HepG2 (cell line): Measurements from ENCODE around the gene ZACN. TPM values are rescaled to one million over a fixed set of nuclear protein-coding genes. Genes with fewer than 3 reads are reported as not detected.

Experiments used
- ATAC-seq: fragments of 200-7000 bp; cut with Tn5 transposase; 3 replicates; pipeline ENCODE4 v1.9.1; 2020; ENCODE audit warnings: mild to moderate bottlenecking, moderate library complexity
- BruUV-seq: library from RNA; stranded (reverse); fragments of 400-500 nt; replicated peaks from 2 replicates; lab custom pipeline; 2021; lab: Mats Ljungman, UMichigan
- CTCF ChIA-PET: fragments of 300-600 bp; formaldehyde crosslinking; extraction: SDS; loops from one replicate; lab custom pipeline; 2021; ENCODE audit warnings: low total read pairs, inconsistent platforms, low intra/inter-chr PET ratio; lab: Yijun Ruan, JAX
- POLR2A ChIA-PET: fragments of 350-600 bp; sonication (Branson Sonifier 250); formaldehyde crosslinking; loops from one replicate; lab custom pipeline; 2020; ENCODE audit warnings: antibody characterized with exemption, inconsistent platforms; lab: Yijun Ruan, JAX
- DNase-seq: peaks from one replicate; pipeline ENCODE4 v3.0.0-alpha.2; 2015; ENCODE audit warnings: low spot score
- FAIRE-seq: peaks from 3 replicates; lab custom pipeline; 2011; peaks lifted over from hg19 to GRCh38; lab: Jason Lieb, UNC
- H2AFZ ChIP-seq: one replicate; pipeline ENCODE4 v1.6.1; 2011; ENCODE audit warnings: low read length, inconsistent platforms
- H3K27ac ChIP-seq: fragments of 300-600 bp; 3 replicates; pipeline ENCODE4 v1.8.0; 2011; ENCODE audit warnings: mixed run types, mild to moderate bottlenecking, mixed read lengths, low read length, inconsistent platforms; ENCODE audit not compliant: insufficient read depth; ENCODE audit errors: extremely low read length
- H3K27me3 ChIP-seq, 2 experiments: fragments of 200-600 bp in 1 of 2; 2 replicates in 1 of 2; 3 replicates in 1 of 2; pipeline versions ENCODE4 v1.6.0 to v1.8.0; 2011; ENCODE audit warnings: low read length in 2 of 2, mild to moderate bottlenecking in 2 of 2, moderate library complexity in 2 of 2, inconsistent platforms in 1 of 2; ENCODE audit not compliant: insufficient read depth in 2 of 2, control insufficient read depth in 1 of 2
- H3K36me3 ChIP-seq, 2 experiments: fragments of 200-600 bp in 1 of 2; replicated peaks in 1 of 2; 2 replicates in 1 of 2; 3 replicates in 1 of 2; pipeline versions ENCODE4 v1.5.1 to v1.8.0; 2011; ENCODE audit warnings: low read length in 2 of 2, inconsistent platforms in 1 of 2; ENCODE audit not compliant: insufficient read depth in 2 of 2, control insufficient read depth in 1 of 2
- H3K4me1 ChIP-seq: 2 replicates; pipeline ENCODE4 v1.5.1; 2012; ENCODE audit warnings: low read length, inconsistent platforms; ENCODE audit not compliant: insufficient read depth
- H3K4me2 ChIP-seq: 2 replicates; pipeline ENCODE4 v1.6.0; 2011; ENCODE audit warnings: low read depth, low read length, inconsistent platforms
- H3K4me3 ChIP-seq, 3 experiments: fragments of 200-600 bp in 1 of 3; sonication (generic), shearing (Covaris generic) in 1 of 3; replicated peaks in 1 of 3; 2 replicates each; pipeline ENCODE4 v1.5.1; 2011 to 2016; ENCODE audit warnings: low read length in 3 of 3, inconsistent platforms in 2 of 3, low read depth in 2 of 3, mild to moderate bottlenecking in 2 of 3, control low read depth in 1 of 3, mixed read lengths in 1 of 3; ENCODE audit not compliant: insufficient read depth in 1 of 3
- H3K79me2 ChIP-seq: one replicate; pipeline ENCODE4 v1.6.1; 2011; ENCODE audit warnings: low read length, inconsistent platforms; ENCODE audit not compliant: insufficient read depth
- H3K9ac ChIP-seq: 2 replicates; pipeline ENCODE4 v1.6.0; 2011; ENCODE audit warnings: mild to moderate bottlenecking, low read depth, low read length, inconsistent platforms; ENCODE audit not compliant: insufficient read depth
- H3K9me3 ChIP-seq: 2 replicates; pipeline ENCODE4 v1.5.1; 2012; ENCODE audit warnings: mild to moderate bottlenecking, low read length
- H4K20me1 ChIP-seq: 2 replicates; pipeline ENCODE4 v1.6.0; 2011; ENCODE audit warnings: inconsistent platforms, mild to moderate bottlenecking, low read length, moderate library complexity; ENCODE audit not compliant: insufficient read depth
- AKAP8 ChIP-seq: sonication (generic); formaldehyde crosslinking; IDR thresholded peaks from 2 replicates; pipeline ENCODE4 v1.5.1; 2020; ENCODE audit warnings: mild to moderate bottlenecking, missing genetic modification reagents
- GTF3A ChIP-seq: sonication (generic); formaldehyde crosslinking; conservative IDR thresholded peaks from 2 replicates; pipeline ENCODE4 v1.4.0; 2020; ENCODE audit warnings: mild to moderate bottlenecking, missing genetic modification reagents
- HES4 ChIP-seq: sonication (generic); formaldehyde crosslinking; IDR thresholded peaks from 2 replicates; pipeline ENCODE4 v1.9.0; 2021; ENCODE audit warnings: mild to moderate bottlenecking, missing genetic modification reagents, borderline replicate concordance
- HNRNPH1 ChIP-seq: fragments of 200-400 bp; formaldehyde crosslinking; optimal IDR thresholded peaks from 2 replicates; pipeline ENCODE3; 2017; ENCODE audit warnings: mild to moderate bottlenecking, low read depth, low read length
- HOXA7 ChIP-seq: sonication (generic); formaldehyde crosslinking; IDR thresholded peaks from 2 replicates; pipeline ENCODE4 v1.8.1; 2022; ENCODE audit warnings: mild to moderate bottlenecking, missing genetic modification reagents, moderate library complexity
- MAFF ChIP-seq: IDR thresholded peaks from 2 replicates; pipeline ENCODE4 v1.6.1; 2011; ENCODE audit warnings: low read depth, low read length, improper control_type of control experiment
- NCOA1 ChIP-seq: sonication (generic); formaldehyde crosslinking; IDR thresholded peaks from 2 replicates; pipeline ENCODE4 v1.9.0; 2021; ENCODE audit warnings: missing genetic modification reagents
- NONO ChIP-seq, 2 experiments: fragments of 450-650 bp in 1 of 2; sonication (generic) in 1 of 2; formaldehyde crosslinking in 1 of 2; IDR thresholded peaks in 1 of 2; conservative IDR thresholded peaks in 1 of 2; 2 replicates each; pipeline versions ENCODE4 v1.6.1 to v1.8.0; 2017 to 2022; ENCODE audit warnings: mild to moderate bottlenecking in 1 of 2, missing genetic modification reagents in 1 of 2, moderate library complexity in 1 of 2
- PAWR ChIP-seq: sonication (generic); formaldehyde crosslinking; IDR thresholded peaks from 2 replicates; pipeline ENCODE4 v1.4.0; 2020; ENCODE audit warnings: missing genetic modification reagents, mild to moderate bottlenecking, borderline replicate concordance
- PHF20 ChIP-seq: sonication (generic); formaldehyde crosslinking; IDR thresholded peaks from 2 replicates; pipeline ENCODE4 v1.5.0; 2020; ENCODE audit warnings: mild to moderate bottlenecking, missing genetic modification reagents
- PRMT3 ChIP-seq: sonication (generic); formaldehyde crosslinking; IDR thresholded peaks from 2 replicates; pipeline ENCODE4 v1.8.1; 2022; ENCODE audit warnings: low read depth, mild to moderate bottlenecking, moderate library complexity, missing genetic modification reagents, borderline replicate concordance
- ZC3H13 ChIP-seq: sonication (generic); formaldehyde crosslinking; IDR thresholded peaks from 2 replicates; pipeline ENCODE4 v1.8.1; 2023; ENCODE audit warnings: mild to moderate bottlenecking, missing genetic modification reagents, moderate library complexity
- ZC3H4 ChIP-seq: sonication (generic); formaldehyde crosslinking; IDR thresholded peaks from 2 replicates; pipeline ENCODE4 v1.4.0; 2020; ENCODE audit warnings: missing genetic modification reagents, borderline replicate concordance
- ZFP37 ChIP-seq: sonication (generic); formaldehyde crosslinking; IDR thresholded peaks from 2 replicates; pipeline ENCODE4 v1.4.0; 2020; ENCODE audit warnings: missing genetic modification reagents, borderline replicate concordance
- ZNF33B ChIP-seq: sonication (generic); formaldehyde crosslinking; IDR thresholded peaks from 2 replicates; pipeline ENCODE4 v1.5.1; 2020; ENCODE audit warnings: mild to moderate bottlenecking, missing genetic modification reagents
- ZNF530 ChIP-seq: sonication (generic); formaldehyde crosslinking; IDR thresholded peaks from 2 replicates; pipeline ENCODE4 v1.5.0; 2020; ENCODE audit warnings: low read depth, mild to moderate bottlenecking, missing genetic modification reagents
- ZNF780A ChIP-seq: sonication (generic); formaldehyde crosslinking; IDR thresholded peaks from 2 replicates; pipeline ENCODE4 v1.8.0; 2022; ENCODE audit warnings: mild to moderate bottlenecking, missing genetic modification reagents, moderate library complexity
- WGBS: methylation state at CpG from one replicate; pipeline ENCODE4 v1.1.6; 2017; ENCODE audit warnings: low lambda C conversion rate; 5-methylcytosine and 5-hydroxymethylcytosine counted together
- in situ Hi-C: cut with HindIII; loops from 2 replicates; pipeline ENCODE4 v1.10.0; 2017; ENCODE audit warnings: low pct_unique_long_range_greater_than_20kb; ENCODE audit not compliant: extremely low pct_ligation_motif_present
- intact Hi-C: fragments of 100-400 bp; cut with micrococcal nuclease; formaldehyde crosslinking; loops from one replicate; pipeline ENCODE4 v1.10.0; 2022; ENCODE audit not compliant: unreplicated experiment
- polyA plus RNA-seq, 8 experiments: library from polyadenylated mRNA; depleted of rRNA in 3 of 8; stranded (reverse) in 7 of 8; unstranded in 1 of 8; fragments of >200 nt; fragmentation: Illumina TruSeq in 4 of 8; extraction: Trizol in 4 of 8; gene quantifications; 2 replicates each; pipeline versions ENCODE4 v1.2.1 to v1.2.3, GENCODE V29; 2011 to 2016; ENCODE audit warnings: low read depth in 4 of 8, missing spikeins in 1 of 8, mixed read lengths in 1 of 8; ENCODE audit not compliant: insufficient read depth in 1 of 8
- total RNA-seq, 5 experiments: library from RNA; depleted of rRNA; stranded (reverse); fragments of >200 nt; fragmentation: Illumina TruSeq; extraction: Trizol; gene quantifications; 2 replicates each; pipeline ENCODE4 v1.2.3, GENCODE V29; 2016; ENCODE audit warnings: low read depth in 1 of 5
- TF ChIP-seq, protein P1 (sequence below): sonication (generic); formaldehyde crosslinking; IDR thresholded peaks from 2 replicates; pipeline ENCODE4 v1.5.0; 2020; ENCODE audit warnings: missing genetic modification reagents, mild to moderate bottlenecking, borderline replicate concordance
- TF ChIP-seq, protein P2 (sequence below): sonication (generic); formaldehyde crosslinking; conservative IDR thresholded peaks from 2 replicates; pipeline ENCODE4 v1.4.0; 2020; ENCODE audit warnings: missing genetic modification reagents

The ZACN gene
- total and polyA plus RNA-seq, 2 of the 13 experiments (the other 11 are each of a cell fraction or from before 2014, with no cell fraction given), result 0.11 to 0.15 TPM

DNA sequence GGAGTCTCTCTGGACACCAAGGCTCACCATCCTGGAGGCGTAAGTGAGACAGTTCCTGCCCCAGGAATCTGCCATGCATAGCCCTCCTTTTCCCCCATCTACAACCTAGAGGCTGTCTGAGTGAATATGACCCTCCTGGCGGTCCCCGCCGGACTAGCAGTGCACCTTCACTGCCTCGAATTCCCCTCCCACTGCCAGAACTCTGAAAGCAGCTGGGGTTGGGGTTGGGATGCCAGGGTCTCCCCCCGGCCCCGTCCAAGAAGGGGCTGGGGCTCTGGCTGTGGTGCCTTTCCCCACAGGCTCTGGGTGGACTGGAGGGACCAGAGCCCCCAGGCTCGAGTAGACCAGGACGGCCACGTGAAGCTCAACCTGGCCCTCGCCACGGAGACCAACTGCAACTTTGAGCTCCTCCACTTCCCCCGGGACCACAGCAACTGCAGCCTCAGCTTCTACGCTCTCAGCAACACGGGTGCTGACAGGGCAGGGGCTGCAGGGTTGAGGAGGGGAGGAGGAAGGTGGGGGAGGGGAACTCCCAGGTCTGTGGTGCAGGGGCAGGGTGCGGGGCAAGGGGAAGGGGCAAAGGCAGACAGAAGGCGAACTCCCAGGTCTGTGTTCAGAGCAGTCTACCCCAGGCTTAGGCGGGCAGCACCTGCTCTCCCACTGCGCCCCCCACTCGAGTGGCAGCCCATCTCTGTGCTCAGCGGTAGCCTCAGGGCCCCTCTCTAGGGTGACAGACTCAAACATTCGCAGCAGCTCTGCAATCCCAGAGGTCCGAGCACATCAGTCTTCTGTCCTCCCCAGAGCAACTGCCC, 1.2 kb downstream of the ZACN start:
- no TSS peak for BruUV-seq
- in situ Hi-C loops, result no loop called here
- peaks cover 18 to 40% of the 10 kb centered on the region in 2 experiments; a peak in 4 of 5 replicates for H3K27me3 ChIP-seq
- DNase-seq (no peak), FAIRE-seq (no peak), ATAC-seq (peak; percentile 37)
- H3K4me2 ChIP-seq, result no peak overlapping the region
- peaks cover 31% of the 10 kb centered on the region for H3K4me1 ChIP-seq
- H3K9ac ChIP-seq, result no peak overlapping the region
- H3K79me2 ChIP-seq, result no peaks in the 10 kb centered on the region
- intact Hi-C loops, result loop anchor here (2.0 kb wide), 1 partner anchor 23 kb away; the partner anchor contains the start of gene EXOC7
- no peak overlapping the region for H2AFZ ChIP-seq
- peaks cover 11 to 14% of the 10 kb centered on the region in 2 experiments; a peak in 4 of 5 replicates for H3K36me3 ChIP-seq
- ChIA-PET CTCF (no interaction called here), POLR2A (interaction anchor here (0.9 to 1.5 kb wide), 4 partner anchors 12 to 50 kb away, joined by 3 to 5 read pairs (median 4); partner anchors contain the start of gene EXOC7)
- WGBS, result 54% methylated on average over 17 of the region's 23 CpGs
- H4K20me1 ChIP-seq, result 0 out of 2 replicates have a peak, but pooled peaks cover 8% of the 10 kb centered on the region
- no peak overlapping the region for H3K27ac ChIP-seq
- no peak overlapping the region for H3K4me3 ChIP-seq
- no peaks in the 10 kb centered on the region for H3K9me3 ChIP-seq
- TF ChIP-seq, protein P1, sequence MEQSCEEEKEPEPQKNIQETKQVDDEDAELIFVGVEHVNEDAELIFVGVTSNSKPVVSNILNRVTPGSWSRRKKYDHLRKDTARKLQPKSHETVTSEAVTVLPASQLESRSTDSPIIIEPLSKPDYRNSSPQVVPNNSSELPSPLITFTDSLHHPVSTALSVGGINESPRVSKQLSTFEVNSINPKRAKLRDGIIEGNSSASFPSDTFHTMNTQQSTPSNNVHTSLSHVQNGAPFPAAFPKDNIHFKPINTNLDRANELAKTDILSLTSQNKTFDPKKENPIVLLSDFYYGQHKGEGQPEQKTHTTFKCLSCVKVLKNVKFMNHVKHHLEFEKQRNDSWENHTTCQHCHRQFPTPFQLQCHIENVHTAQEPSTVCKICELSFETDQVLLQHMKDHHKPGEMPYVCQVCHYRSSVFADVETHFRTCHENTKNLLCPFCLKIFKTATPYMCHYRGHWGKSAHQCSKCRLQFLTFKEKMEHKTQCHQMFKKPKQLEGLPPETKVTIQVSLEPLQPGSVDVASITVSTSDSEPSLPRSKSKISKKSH (CRISPR knock-in tag), result peak; percentile 90; the same call in 1 of the 2 replicates
- TF ChIP-seq HES4 (0 out of 2 replicates have a peak, but pooled peaks have one; percentile 62), HNRNPH1 (peak; percentile 23), GTF3A (CRISPR knock-in tag) (0 out of 2 replicates have a peak, but pooled peaks have one; percentile 65), ZNF33B (no peak), NONO (IDR thresholded peaks at IDR 0.05) (no peak), NONO (CRISPR knock-in tag; conservative IDR thresholded peaks at IDR 0.05) (peak; percentile 76; the same call in 1 of the 2 replicates), HOXA7 (CRISPR knock-in tag) (0 out of 2 replicates have a peak, but pooled peaks have one; percentile 65), MAFF (no peak), PRMT3 (CRISPR knock-in tag) (0 out of 2 replicates have a peak, but pooled peaks have one; percentile 63), ZNF530 (0 out of 2 replicates have a peak, but pooled peaks have one; percentile 27), ZNF780A (CRISPR knock-in tag) (0 out of 2 replicates have a peak, but pooled peaks have one; percentile 39), NCOA1 (0 out of 2 replicates have a peak, but pooled peaks have one; percentile 21), ZFP37 (CRISPR knock-in tag) (no peak), ZC3H13 (CRISPR knock-in tag) (peak; percentile 31; the same call in 1 of the 2 replicates), PHF20 (CRISPR knock-in tag) (no peak), ZC3H4 (CRISPR knock-in tag) (0 out of 2 replicates have a peak, but pooled peaks have one; percentile 26), PAWR (CRISPR knock-in tag) (no peak), AKAP8 (CRISPR knock-in tag) (peak; percentile 25)
- TF ChIP-seq, protein P2, sequence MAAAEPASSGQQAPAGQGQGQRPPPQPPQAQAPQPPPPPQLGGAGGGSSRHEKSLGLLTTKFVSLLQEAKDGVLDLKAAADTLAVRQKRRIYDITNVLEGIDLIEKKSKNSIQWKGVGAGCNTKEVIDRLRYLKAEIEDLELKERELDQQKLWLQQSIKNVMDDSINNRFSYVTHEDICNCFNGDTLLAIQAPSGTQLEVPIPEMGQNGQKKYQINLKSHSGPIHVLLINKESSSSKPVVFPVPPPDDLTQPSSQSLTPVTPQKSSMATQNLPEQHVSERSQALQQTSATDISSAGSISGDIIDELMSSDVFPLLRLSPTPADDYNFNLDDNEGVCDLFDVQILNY (CRISPR knock-in tag), result 0 out of 2 replicates have a peak, but pooled peaks have one; percentile 26
